Measurements from ENCODE around the gene CCDC187.

DNA sequence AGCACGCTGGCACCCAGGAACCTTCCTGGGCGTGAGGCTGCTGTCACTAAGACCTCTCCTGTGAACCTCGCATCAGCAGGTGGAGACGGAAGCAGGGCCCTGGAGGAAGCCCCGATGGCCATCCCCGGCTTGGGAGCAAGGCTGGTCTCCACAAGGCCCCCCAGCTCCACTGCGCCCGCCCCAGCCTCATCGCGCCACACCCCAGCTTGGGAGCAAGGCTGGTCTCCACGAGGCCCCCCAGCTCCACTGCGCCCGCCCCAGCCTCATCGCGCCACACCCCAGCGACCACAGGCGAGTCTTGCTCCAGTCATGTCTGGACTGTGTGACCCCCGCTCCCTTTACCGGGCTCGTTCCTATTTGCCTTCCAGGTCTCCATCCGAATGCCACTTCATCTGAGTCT lies 69.3 kb downstream of the CCDC187 start:
- TF ChIP-seq POLR2AphosphoS5 (IDR thresholded peaks at IDR 0.05) (no peak), CTCF (IDR thresholded peaks at IDR 0.05) (no peak), POLR2A (IDR thresholded peaks at IDR 0.05) (no peak), EP300 (IDR thresholded peaks at IDR 0.05) (no peak)
